Breast epithelium (tissue), 4 donors: ENCODE data around the gene IFT27. TPM values are rescaled to one million over a fixed set of nuclear protein-coding genes. Genes with fewer than 3 reads are reported as not detected.

Experiments
- DNase-seq, 2 donors: peaks; one replicate each; pipeline ENCODE4 v3.0.0-alpha.2; 2019; ENCODE audit warnings: low spot score in 2 of 2
- H3K27ac ChIP-seq, 2 donors: fragments of 200-600 bp; sonication (generic) in 1 of 2; one replicate each; pipeline ENCODE4 v1.5.1; 2016 to 2019; ENCODE audit warnings: mild to moderate bottlenecking in 1 of 2
- H3K27me3 ChIP-seq, 2 donors: fragments of 200-600 bp; sonication (generic) in 1 of 2; one replicate each; pipeline versions ENCODE4 v1.5.1 to v1.6.0; 2017 to 2019; ENCODE audit warnings: control low read depth in 1 of 2, mild to moderate bottlenecking in 1 of 2
- H3K36me3 ChIP-seq: fragments of 200-600 bp; one replicate; pipeline ENCODE4 v1.5.1; 2019
- H3K4me1 ChIP-seq, 2 donors: fragments of 200-600 bp; sonication (generic); one replicate each; pipeline ENCODE4 v1.5.1; 2016 to 2019; ENCODE audit warnings: control low read depth in 1 of 2
- H3K4me3 ChIP-seq, 3 donors: fragments of 200-600 bp; sonication (generic); 1 replicate in 2 of 3; 2 replicates in 1 of 3; pipeline ENCODE4 v1.5.1; 2016 to 2019; ENCODE audit warnings: mild to moderate bottlenecking in 3 of 3, moderate library complexity in 2 of 3
- H3K9me3 ChIP-seq, 2 donors: fragments of 200-600 bp; sonication (generic) in 1 of 2; one replicate each; pipeline ENCODE4 v1.5.1; 2016 to 2019; ENCODE audit warnings: control low read depth in 1 of 2
- POLR2A ChIP-seq: fragments of 450-650 bp; IDR thresholded peaks from one replicate; pipeline ENCODE4 v1.6.1; 2016; ENCODE audit warnings: antibody characterized with exemption, mild to moderate bottlenecking, moderate library complexity
- POLR2AphosphoS5 ChIP-seq, 3 donors: sonication (generic); formaldehyde crosslinking; IDR thresholded peaks; one replicate each; pipeline ENCODE4 v1.6.1; 2017; ENCODE audit warnings: antibody characterized with exemption in 3 of 3
- intact Hi-C: fragments of 100-400 bp; cut with DNase I; formaldehyde crosslinking; loops from one replicate; pipeline ENCODE4 v1.15.1; 2023; ENCODE audit warnings: low total_unique reads
- total RNA-seq, 3 donors: library from RNA; depleted of rRNA; stranded (reverse); fragments of >200 nt; gene quantifications; one replicate each; pipeline ENCODE4 v1.1.0, GENCODE V29; 2016
- TF ChIP-seq, protein P1 (sequence below), 3 donors: fragments of 450-650 bp; IDR thresholded peaks; one replicate each; pipeline ENCODE4 v1.5.1; 2016 to 2017; ENCODE audit warnings: antibody characterized with exemption in 3 of 3, mild to moderate bottlenecking in 3 of 3, moderate library complexity in 3 of 3

Gene IFT27
- total RNA-seq, 3 donors from 2014 or later: 19.0 to 23.7 (median 20.6) TPM

GRCh38 chr22:36763576-36763975 lies 12.3 kb downstream of the IFT27 start:
- no peak overlapping the region for H3K27ac ChIP-seq
- H3K36me3 ChIP-seq: no peaks in the 10 kb centered on the region
- TF ChIP-seq POLR2A: no peak
- no peak for TF ChIP-seq POLR2AphosphoS5 (IDR thresholded peaks at IDR 0.05)
- TF ChIP-seq, protein P1, sequence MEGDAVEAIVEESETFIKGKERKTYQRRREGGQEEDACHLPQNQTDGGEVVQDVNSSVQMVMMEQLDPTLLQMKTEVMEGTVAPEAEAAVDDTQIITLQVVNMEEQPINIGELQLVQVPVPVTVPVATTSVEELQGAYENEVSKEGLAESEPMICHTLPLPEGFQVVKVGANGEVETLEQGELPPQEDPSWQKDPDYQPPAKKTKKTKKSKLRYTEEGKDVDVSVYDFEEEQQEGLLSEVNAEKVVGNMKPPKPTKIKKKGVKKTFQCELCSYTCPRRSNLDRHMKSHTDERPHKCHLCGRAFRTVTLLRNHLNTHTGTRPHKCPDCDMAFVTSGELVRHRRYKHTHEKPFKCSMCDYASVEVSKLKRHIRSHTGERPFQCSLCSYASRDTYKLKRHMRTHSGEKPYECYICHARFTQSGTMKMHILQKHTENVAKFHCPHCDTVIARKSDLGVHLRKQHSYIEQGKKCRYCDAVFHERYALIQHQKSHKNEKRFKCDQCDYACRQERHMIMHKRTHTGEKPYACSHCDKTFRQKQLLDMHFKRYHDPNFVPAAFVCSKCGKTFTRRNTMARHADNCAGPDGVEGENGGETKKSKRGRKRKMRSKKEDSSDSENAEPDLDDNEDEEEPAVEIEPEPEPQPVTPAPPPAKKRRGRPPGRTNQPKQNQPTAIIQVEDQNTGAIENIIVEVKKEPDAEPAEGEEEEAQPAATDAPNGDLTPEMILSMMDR (IDR thresholded peaks at IDR 0.05): no peak
- no peaks in the 10 kb centered on the region for H3K4me1 ChIP-seq
- intact Hi-C loops: no loop called here
- no peaks in the 10 kb centered on the region for H3K27me3 ChIP-seq
- H3K9me3 ChIP-seq: no peaks in the 10 kb centered on the region
- DNase-seq: peak in 1 of 2 donors; percentile 46
- no peak overlapping the region for H3K4me3 ChIP-seq

DNA sequence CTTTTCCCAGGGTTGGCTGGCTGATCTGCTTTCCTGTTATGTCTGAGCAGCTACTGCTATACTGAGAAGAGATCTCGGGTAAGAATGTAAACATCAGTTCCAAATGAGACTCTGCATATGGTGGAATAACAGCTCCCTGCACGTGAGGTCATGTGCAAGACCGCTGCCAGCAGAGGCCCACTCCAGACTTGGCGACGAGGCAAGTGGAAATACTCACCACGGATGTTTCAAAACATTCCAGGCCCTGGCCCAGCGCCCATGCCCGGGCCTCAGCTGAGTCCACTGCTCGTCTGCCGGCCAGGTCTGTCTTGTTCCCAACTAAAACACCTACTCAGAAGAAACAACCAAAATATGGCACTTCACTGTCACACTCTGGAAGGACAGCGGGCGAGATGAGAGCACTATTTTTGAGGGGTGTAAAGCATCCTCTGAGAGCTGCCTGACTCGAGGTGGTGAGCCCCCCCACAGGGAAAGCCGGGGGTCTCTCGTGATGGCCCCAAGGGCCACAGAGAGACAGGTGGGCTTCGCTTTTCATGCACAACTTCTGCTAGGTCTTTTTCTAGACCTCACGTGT lies 13.1 kb downstream of the IFT27 start:
- Histone ChIP-seq H3K4me1 (no peaks in the 10 kb centered on the region), H3K9me3 (no peaks in the 10 kb centered on the region), H3K27me3 (no peaks in the 10 kb centered on the region), H3K27ac (no peak overlapping the region), H3K36me3 (no peaks in the 10 kb centered on the region), H3K4me3 (no peak overlapping the region)
- peak in 1 of 2 donors; percentile 50 for DNase-seq
- intact Hi-C loops: no loop called here
- TF ChIP-seq POLR2A (no peak), POLR2AphosphoS5 (IDR thresholded peaks at IDR 0.05) (no peak)
- TF ChIP-seq, protein P1 (IDR thresholded peaks at IDR 0.05): no peak

DNA sequence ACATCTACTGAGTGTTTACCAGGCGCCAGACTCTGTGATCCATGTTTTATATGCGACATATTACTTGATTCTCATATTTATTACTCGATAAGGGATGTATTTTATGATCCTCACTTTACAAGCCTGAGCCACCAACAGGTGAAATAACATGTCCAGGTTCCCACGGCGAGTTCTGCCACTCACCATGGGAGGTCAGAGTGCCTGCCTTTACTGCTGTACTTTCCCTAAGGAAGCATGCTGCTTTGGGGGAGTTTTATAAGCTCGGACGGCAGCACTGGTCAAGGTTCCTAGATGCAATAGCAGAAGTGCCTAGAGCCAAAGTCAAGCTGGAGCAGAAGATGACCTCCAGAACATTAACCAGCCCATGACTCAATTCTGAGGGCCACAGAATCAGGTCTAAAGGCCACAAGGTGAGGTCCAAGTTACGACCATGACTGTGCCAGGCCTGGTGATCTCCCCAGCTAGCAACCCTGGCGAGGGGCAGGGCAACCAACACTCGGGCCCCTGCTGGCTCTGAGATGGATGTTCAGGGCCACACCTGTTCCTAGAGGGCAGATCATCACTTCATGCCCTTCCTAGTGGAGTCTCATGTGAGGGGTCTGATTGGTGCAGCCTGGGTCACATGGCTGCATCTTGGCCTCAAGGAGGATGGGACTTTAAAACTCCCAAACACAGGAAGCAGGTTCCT lies 14.2 kb downstream of the IFT27 start:
- intact Hi-C loops: no loop called here
- Histone ChIP-seq H3K9me3 (no peaks in the 10 kb centered on the region), H3K27me3 (no peaks in the 10 kb centered on the region), H3K4me1 (no peaks in the 10 kb centered on the region), H3K27ac (no peak overlapping the region), H3K4me3 (no peak overlapping the region), H3K36me3 (no peaks in the 10 kb centered on the region)
- peak in 1 of 2 donors; percentile 48 for DNase-seq
- TF ChIP-seq POLR2A (no peak), POLR2AphosphoS5 (IDR thresholded peaks at IDR 0.05) (no peak)
- TF ChIP-seq, protein P1 (IDR thresholded peaks at IDR 0.05): no peak

DNA sequence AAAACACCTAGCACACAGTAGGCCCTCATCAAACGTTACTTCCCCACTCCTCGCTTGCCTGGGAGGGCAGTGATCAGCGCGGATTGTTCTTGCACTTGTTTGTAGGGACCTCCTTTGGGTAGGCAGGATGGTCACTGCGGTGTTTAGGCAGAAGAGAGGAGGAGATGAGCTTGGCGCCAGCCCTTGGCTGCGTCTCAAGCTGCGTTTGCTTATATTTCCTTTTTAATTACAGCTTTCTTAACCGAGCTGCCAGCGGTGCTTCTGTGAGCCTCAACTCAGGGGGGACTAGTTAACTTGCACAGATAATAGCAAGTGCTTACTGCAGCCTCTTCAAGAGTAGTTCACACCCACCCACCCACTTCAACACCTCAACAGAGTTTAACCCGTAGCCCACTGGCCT lies 15.1 kb downstream of the IFT27 start:
- H3K27ac ChIP-seq: no peak overlapping the region
- H3K9me3 ChIP-seq: no peaks in the 10 kb centered on the region
- TF ChIP-seq, protein P1 (IDR thresholded peaks at IDR 0.05): no peak
- no peak for TF ChIP-seq POLR2AphosphoS5 (IDR thresholded peaks at IDR 0.05)
- no peak for TF ChIP-seq POLR2A
- peaks cover 0 to 6% of the 10 kb centered on the region in 2 donors for H3K27me3 ChIP-seq
- DNase-seq: peak in 1 of 2 donors; percentile 28
- no peak overlapping the region for H3K4me3 ChIP-seq
- no peaks in the 10 kb centered on the region for H3K4me1 ChIP-seq
- H3K36me3 ChIP-seq: no peaks in the 10 kb centered on the region
- intact Hi-C loops: no loop called here

GRCh38 chr22:36759481-36760159 lies 16.3 kb downstream of the IFT27 start:
- intact Hi-C loops: no loop called here
- peaks cover 0 to 15% of the 10 kb centered on the region in 2 donors for H3K27me3 ChIP-seq
- no peak overlapping the region for H3K4me3 ChIP-seq
- TF ChIP-seq, protein P1 (IDR thresholded peaks at IDR 0.05): no peak
- TF ChIP-seq POLR2A (no peak), POLR2AphosphoS5 (IDR thresholded peaks at IDR 0.05) (no peak)
- H3K9me3 ChIP-seq: no peaks in the 10 kb centered on the region
- DNase-seq: peak in 1 of 2 donors; percentile 28
- H3K36me3 ChIP-seq: no peaks in the 10 kb centered on the region
- no peak overlapping the region for H3K27ac ChIP-seq
- H3K4me1 ChIP-seq: no peaks in the 10 kb centered on the region
